Stomach smooth muscle (tissue), 2 donors: ENCODE measurements around the gene HDGFL3.

Experiments used
- H3K27ac ChIP-seq: one replicate; pipeline ENCODE4 v1.7.0; 2013; ENCODE audit warnings: mild to moderate bottlenecking, low read length, inconsistent platforms
- H3K27me3 ChIP-seq, 2 donors: one replicate each; pipeline ENCODE4 v1.7.0; 2013; ENCODE audit warnings: low read length in 2 of 2; ENCODE audit not compliant: insufficient read depth in 2 of 2, control insufficient read depth in 1 of 2
- H3K36me3 ChIP-seq, 2 donors: one replicate each; pipeline ENCODE4 v1.7.0; 2013; ENCODE audit warnings: low read length in 2 of 2; ENCODE audit not compliant: control insufficient read depth in 2 of 2, insufficient read depth in 2 of 2
- H3K4me1 ChIP-seq: one replicate; pipeline ENCODE4 v1.7.0; 2013; ENCODE audit warnings: low read length; ENCODE audit not compliant: control insufficient read depth, insufficient read depth
- H3K4me3 ChIP-seq, 2 donors: one replicate each; pipeline ENCODE4 v1.7.0; 2013; ENCODE audit warnings: low read length in 2 of 2
- H3K9ac ChIP-seq, 2 donors: one replicate each; pipeline ENCODE4 v1.7.0; 2013; ENCODE audit warnings: low read length in 2 of 2, mild to moderate bottlenecking in 1 of 2
- H3K9me3 ChIP-seq, 2 donors: one replicate each; pipeline ENCODE4 v1.7.0; 2013; ENCODE audit warnings: low read length in 2 of 2; ENCODE audit not compliant: control insufficient read depth in 2 of 2
- donor health status: healthy.
- donor health status: Pancreatic carcinoma.

The HDGFL3 gene

GRCh38 chr15:83112956-83113299 is 94.7 kb downstream of the HDGFL3 start:
- Histone ChIP-seq H3K36me3 (no peaks in the 10 kb centered on the region), H3K9ac (no peak overlapping the region), H3K4me1 (peaks cover 6% of the 10 kb centered on the region), H3K27ac (no peak overlapping the region), H3K27me3 (peaks cover 16 to 19% of the 10 kb centered on the region in 2 donors), H3K4me3 (no peak overlapping the region), H3K9me3 (no peaks in the 10 kb centered on the region)

DNA sequence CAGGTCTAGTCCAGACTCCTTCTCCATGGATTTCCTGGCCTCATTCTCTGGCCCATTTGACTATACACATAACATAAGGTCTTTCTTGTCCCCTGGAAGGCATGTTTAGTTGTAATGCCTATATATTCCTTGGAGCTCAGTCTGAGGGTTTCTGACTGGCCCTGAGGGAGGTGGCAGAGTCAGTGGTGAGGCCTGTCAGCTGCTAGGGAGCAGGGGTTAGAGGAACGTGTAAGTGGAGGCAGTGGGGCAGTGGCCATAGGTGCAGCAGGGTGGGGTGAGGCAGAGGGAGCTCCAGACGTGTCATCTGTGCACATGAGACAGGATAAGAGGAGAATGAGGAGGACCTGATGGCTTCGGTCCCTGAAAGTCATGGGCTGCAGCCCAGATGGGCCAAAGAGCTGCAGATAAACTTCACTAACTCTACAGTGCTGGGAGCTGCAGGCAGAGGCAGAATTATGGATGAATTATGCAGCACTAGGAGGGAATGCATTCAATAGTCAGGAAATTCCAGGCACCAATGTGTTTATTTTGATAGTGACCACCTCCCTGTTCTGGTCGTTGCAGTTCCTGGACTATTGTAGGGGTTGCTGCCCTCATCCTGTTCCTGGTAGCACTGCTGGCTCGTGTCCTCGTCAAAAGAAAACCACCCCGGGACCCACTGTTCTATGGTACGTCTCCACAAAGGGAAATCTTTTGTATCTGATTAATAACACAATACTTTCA is 95.2 kb downstream of the HDGFL3 start:
- no peak overlapping the region for H3K27ac ChIP-seq
- no peaks in the 10 kb centered on the region for H3K9me3 ChIP-seq
- H3K27me3 ChIP-seq = peaks cover 21% of the 10 kb centered on the region in 2 donors
- peaks cover 10% of the 10 kb centered on the region for H3K4me1 ChIP-seq
- H3K36me3 ChIP-seq = no peaks in the 10 kb centered on the region
- H3K9ac ChIP-seq = no peak overlapping the region
- no peak overlapping the region for H3K4me3 ChIP-seq

DNA sequence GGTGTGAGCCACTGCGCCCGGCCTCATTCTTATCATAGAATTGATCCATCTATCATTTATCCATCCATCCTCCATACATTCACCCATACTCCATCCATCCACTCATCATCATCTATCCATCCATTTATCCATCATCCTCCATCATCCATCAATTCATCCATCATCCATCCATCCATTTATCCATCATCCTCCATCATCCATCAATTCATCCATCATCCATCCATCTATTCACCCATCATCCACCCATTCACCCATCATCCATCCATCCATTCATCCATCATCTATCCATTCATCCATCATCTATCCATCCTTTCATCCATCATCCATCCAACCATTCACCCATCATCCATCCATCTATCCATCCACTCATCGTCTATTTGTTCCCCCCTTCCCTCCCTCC is 96.5 kb downstream of the HDGFL3 start:
- no peak overlapping the region for H3K27ac ChIP-seq
- H3K4me3 ChIP-seq = no peak overlapping the region
- H3K36me3 ChIP-seq = no peaks in the 10 kb centered on the region
- H3K9ac ChIP-seq = no peak overlapping the region
- H3K9me3 ChIP-seq = no peaks in the 10 kb centered on the region
- peaks cover 14% of the 10 kb centered on the region for H3K4me1 ChIP-seq
- H3K27me3 ChIP-seq = peaks cover 28 to 31% of the 10 kb centered on the region in 2 donors

DNA sequence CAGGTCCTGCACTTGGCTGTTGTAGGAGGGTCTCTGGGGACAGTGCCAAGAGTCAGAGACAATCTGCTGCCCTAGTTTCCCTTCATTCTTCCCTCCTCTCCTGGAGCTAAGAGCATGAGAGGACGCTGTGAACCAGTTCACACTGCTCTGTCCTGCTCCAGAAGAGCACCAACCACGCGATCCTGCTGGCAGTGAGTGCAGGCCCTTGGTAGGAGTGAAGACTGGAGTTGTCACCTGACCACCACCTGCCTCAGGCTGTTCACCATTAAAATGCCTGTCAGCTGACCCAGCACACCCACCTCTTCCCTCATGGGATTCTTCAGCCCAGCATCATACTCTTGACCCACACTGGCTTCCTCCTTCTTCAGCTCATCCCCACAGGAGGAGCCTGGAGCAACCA is 97.2 kb downstream of the HDGFL3 start:
- peaks cover 28 to 31% of the 10 kb centered on the region in 2 donors for H3K27me3 ChIP-seq
- peaks cover 14% of the 10 kb centered on the region for H3K4me1 ChIP-seq
- no peak overlapping the region for H3K9ac ChIP-seq
- no peaks in the 10 kb centered on the region for H3K9me3 ChIP-seq
- no peak overlapping the region for H3K27ac ChIP-seq
- no peaks in the 10 kb centered on the region for H3K36me3 ChIP-seq
- H3K4me3 ChIP-seq = no peak overlapping the region

DNA sequence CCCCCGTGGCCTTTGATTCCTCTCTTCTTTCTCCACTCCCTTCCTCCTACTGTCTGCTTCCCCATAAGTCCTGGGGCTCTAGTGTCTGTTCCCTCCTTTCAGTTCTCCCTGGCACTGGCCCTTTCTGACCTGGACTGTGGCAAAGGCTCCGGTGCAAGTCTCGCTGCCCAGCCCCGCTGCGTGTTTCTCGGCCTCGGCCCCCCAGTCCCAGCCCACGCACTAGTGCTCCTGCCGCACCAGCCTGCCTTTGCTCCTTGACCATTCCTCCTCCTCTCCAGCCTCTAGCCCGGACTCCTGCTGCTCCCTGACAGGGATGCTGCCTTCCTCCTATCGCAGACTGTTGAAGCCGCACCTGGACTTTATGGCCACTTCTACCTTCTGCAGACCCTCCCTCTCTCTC is 98.1 kb downstream of the HDGFL3 start:
- Histone ChIP-seq H3K27ac (no peak overlapping the region), H3K4me1 (peaks cover 14% of the 10 kb centered on the region), H3K9ac (no peak overlapping the region), H3K9me3 (no peaks in the 10 kb centered on the region), H3K27me3 (peaks cover 28 to 31% of the 10 kb centered on the region in 2 donors), H3K36me3 (no peaks in the 10 kb centered on the region), H3K4me3 (no peak overlapping the region)

- Histone ChIP-seq H3K36me3 (no peaks in the 10 kb centered on the region), H3K4me1 (peaks cover 14% of the 10 kb centered on the region), H3K4me3 (peak overlapping the region in 1 of 2 donors; percentile 63), H3K9me3 (no peaks in the 10 kb centered on the region), H3K27me3 (peaks cover 31 to 32% of the 10 kb centered on the region in 2 donors), H3K27ac (no peak overlapping the region), H3K9ac (no peak overlapping the region)
Measured at GRCh38 chr15:83108266-83109219, 99.1 kb downstream of the HDGFL3 start.

- no peaks in the 10 kb centered on the region for H3K36me3 ChIP-seq
- peaks cover 31 to 32% of the 10 kb centered on the region in 2 donors for H3K27me3 ChIP-seq
- peak overlapping the region in 1 of 2 donors; percentile 63 for H3K4me3 ChIP-seq
- peaks cover 14% of the 10 kb centered on the region for H3K4me1 ChIP-seq
- no peaks in the 10 kb centered on the region for H3K9me3 ChIP-seq
- H3K27ac ChIP-seq = no peak overlapping the region
- no peak overlapping the region for H3K9ac ChIP-seq
Measured at GRCh38 chr15:83107841-83108181, 99.8 kb downstream of the HDGFL3 start.

GRCh38 chr15:83106994-83107840 is 100.4 kb downstream of the HDGFL3 start, which contains the start of gene TM6SF1:
Gene TM6SF1, plus strand, starts transcription at chr15:83107645. Its CDS starts 36 bp downstream, at chr15:83107681.
- no peaks in the 10 kb centered on the region for H3K9me3 ChIP-seq
- H3K36me3 ChIP-seq = no peaks in the 10 kb centered on the region
- no peak within 1 kb of the TSS for H3K9ac ChIP-seq
- H3K4me1 ChIP-seq = peaks cover 14% of the 10 kb centered on the region
- H3K27me3 ChIP-seq = peaks cover 31 to 34% of the 10 kb centered on the region in 2 donors
- peak within 1 kb of the TSS; percentile 31 to 63 for H3K4me3 ChIP-seq
- no peak within 1 kb of the TSS for H3K27ac ChIP-seq

GRCh38 chr15:83105440-83105839 is 102.2 kb downstream of the HDGFL3 start:
- Histone ChIP-seq H3K27me3 (peaks cover 31 to 38% of the 10 kb centered on the region in 2 donors), H3K4me1 (peaks cover 10% of the 10 kb centered on the region), H3K4me3 (no peak overlapping the region), H3K9ac (no peak overlapping the region), H3K36me3 (no peaks in the 10 kb centered on the region), H3K27ac (no peak overlapping the region), H3K9me3 (no peaks in the 10 kb centered on the region)

- H3K27me3 ChIP-seq = peaks cover 27 to 31% of the 10 kb centered on the region in 2 donors
Measured at GRCh38 chr15:83104141-83104540, 103.5 kb downstream of the HDGFL3 start.

More at GRCh38 chr15:83104141-83104540, 103.5 kb downstream of the HDGFL3 start:
- Histone ChIP-seq H3K4me3 (no peak overlapping the region), H3K9ac (no peak overlapping the region), H3K9me3 (no peaks in the 10 kb centered on the region), H3K27ac (no peak overlapping the region), H3K4me1 (peaks cover 10% of the 10 kb centered on the region), H3K36me3 (no peaks in the 10 kb centered on the region)
